Melanocyte of skin (primary cell): ENCODE results near the gene LIPF. TPM values are rescaled to one million over a fixed set of nuclear protein-coding genes. Genes with fewer than 3 reads are reported as not detected.

Experiments
- total RNA-seq, 2 donors: library from RNA; depleted of rRNA; stranded (reverse); fragments of >200 nt; gene quantifications; 2 replicates each; pipeline ENCODE4 v1.2.3, GENCODE V29; 2012

Gene LIPF, protein sequence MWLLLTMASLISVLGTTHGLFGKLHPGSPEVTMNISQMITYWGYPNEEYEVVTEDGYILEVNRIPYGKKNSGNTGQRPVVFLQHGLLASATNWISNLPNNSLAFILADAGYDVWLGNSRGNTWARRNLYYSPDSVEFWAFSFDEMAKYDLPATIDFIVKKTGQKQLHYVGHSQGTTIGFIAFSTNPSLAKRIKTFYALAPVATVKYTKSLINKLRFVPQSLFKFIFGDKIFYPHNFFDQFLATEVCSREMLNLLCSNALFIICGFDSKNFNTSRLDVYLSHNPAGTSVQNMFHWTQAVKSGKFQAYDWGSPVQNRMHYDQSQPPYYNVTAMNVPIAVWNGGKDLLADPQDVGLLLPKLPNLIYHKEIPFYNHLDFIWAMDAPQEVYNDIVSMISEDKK
- not detected for total RNA-seq

DNA sequence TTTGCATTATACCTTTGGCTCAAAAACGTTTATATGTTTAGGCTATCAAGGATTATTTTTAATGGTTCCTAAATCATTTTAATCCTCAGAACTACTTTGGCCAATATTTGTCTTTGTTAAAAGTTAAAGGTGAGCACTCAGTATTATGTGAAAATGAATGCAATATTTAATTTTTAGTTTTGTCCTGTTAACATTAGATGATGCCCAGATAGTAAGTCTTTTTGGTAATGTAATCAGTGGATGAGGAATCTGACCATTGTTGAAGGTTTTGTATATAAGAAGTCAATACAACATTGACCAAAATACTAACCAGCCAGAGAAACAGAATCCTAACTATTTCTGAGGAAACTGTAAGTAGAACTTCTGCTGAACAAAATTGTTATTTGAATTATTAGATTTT is at the start of gene LIPF:
Gene LIPF (plus strand): TSS at position 301 of the 400 bp plus-strand sequence. CDS start 2,856 bp downstream, outside the sequence.

DNA sequence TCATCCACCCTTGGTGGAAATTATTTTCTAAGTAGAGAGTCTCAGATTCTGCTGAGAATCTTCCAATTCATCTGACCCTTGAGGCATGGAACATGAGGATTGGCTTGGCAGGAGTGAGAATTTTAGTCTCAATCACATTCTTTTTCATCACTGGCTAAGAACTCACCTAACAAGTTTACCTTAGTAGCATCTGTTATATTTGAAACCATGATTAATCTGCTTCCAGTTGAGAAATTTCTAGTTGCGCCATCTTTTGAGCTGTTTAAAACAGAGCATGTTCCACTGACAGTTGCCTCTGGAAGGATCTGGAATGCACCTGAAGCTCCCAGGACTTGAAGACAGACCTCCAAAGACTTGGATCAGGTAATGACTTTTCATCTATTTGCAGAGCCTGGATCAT is 41.7 kb downstream of the LIPF start, which contains the start of gene LIPK:
Gene LIPK (plus strand): TSS at position 292 of the 400 bp plus-strand sequence. CDS start 18,295 bp downstream, outside the sequence.

Other genes starting within 250 kb of the LIPF start
- 10 to 100 TPM in 1 of 2 donors, 1 to 10 TPM in 1; 5.7 to 13.1 TPM for gene RNLS, start 81.1 kb upstream of the LIPF start, total RNA-seq
- gene LIPJ, start 77.7 kb upstream of the LIPF start, total RNA-seq = under 1 TPM in 1 of 2 donors, not detected in 1; under 0.01 TPM
- not detected for gene LIPK, start 41.8 kb downstream of the LIPF start, total RNA-seq
- not detected for gene LIPN, start 95.6 kb downstream of the LIPF start, total RNA-seq
- gene LIPM, start 138.3 kb downstream of the LIPF start, total RNA-seq = not detected
- not detected for gene ANKRD22, start 187.4 kb downstream of the LIPF start, total RNA-seq
- gene STAMBPL1, start 215.8 kb downstream of the LIPF start, total RNA-seq = 10 to 100 TPM in 1 of 2 donors, 1 to 10 TPM in 1; 4.8 to 21.3 TPM